RWPE2 (cell line): Measurements from ENCODE around the gene ZNF587.
A peak's percentile ranks its signal among the peaks of the same experiment; 100 is the strongest.
"Not testable (repeated sequence)": the region's sequence is repeated elsewhere in the genome, so short reads cannot be mapped to it uniquely, and the experiment has no call there.

Experiments
- ATAC-seq: fragments of 200-7000 bp; cut with Tn5 transposase; 3 replicates; pipeline ENCODE4 v1.9.1; 2021; ENCODE audit warnings: low read depth
- DNase-seq: peaks from one replicate; pipeline ENCODE4 v3.0.0-alpha.2; 2020; ENCODE audit warnings: low spot score
- H3K27ac ChIP-seq: fragments of 450-650 bp; 2 replicates; pipeline ENCODE4 v1.5.1; 2017; ENCODE audit warnings: mild to moderate bottlenecking; ENCODE audit not compliant: poor library complexity, severe bottlenecking
- H3K27me3 ChIP-seq: fragments of 250-450 bp; sonication (Bioruptor Pico); 2 replicates; pipeline ENCODE4 v1.5.1; 2021; ENCODE audit warnings: mild to moderate bottlenecking, moderate library complexity; ENCODE audit not compliant: insufficient read depth, poor library complexity, severe bottlenecking
- H3K36me3 ChIP-seq: fragments of 250-450 bp; sonication (Bioruptor Pico); 2 replicates; pipeline ENCODE4 v1.5.1; 2020; ENCODE audit warnings: low read depth, mild to moderate bottlenecking, moderate library complexity
- H3K4me1 ChIP-seq: fragments of 250-450 bp; sonication (Bioruptor Pico); 2 replicates; pipeline ENCODE4 v1.5.1; 2021; ENCODE audit warnings: mild to moderate bottlenecking, moderate library complexity; ENCODE audit not compliant: insufficient read depth, poor library complexity, severe bottlenecking
- H3K4me3 ChIP-seq: fragments of 250-450 bp; sonication (Bioruptor Pico); 2 replicates; pipeline ENCODE4 v1.5.1; 2021; ENCODE audit warnings: mild to moderate bottlenecking, moderate library complexity; ENCODE audit not compliant: severe bottlenecking
- H3K9me3 ChIP-seq: fragments of 250-450 bp; sonication (Bioruptor Pico); 2 replicates; pipeline ENCODE4 v1.5.1; 2021; ENCODE audit warnings: mild to moderate bottlenecking, moderate library complexity; ENCODE audit not compliant: severe bottlenecking
- TF ChIP-seq, protein P1 (sequence below): fragments of 450-650 bp; IDR thresholded peaks from one replicate; pipeline ENCODE4 v1.5.1; 2017; ENCODE audit warnings: mild to moderate bottlenecking, moderate library complexity; ENCODE audit not compliant: poor library complexity, severe bottlenecking

ZNF587 gene

DNA sequence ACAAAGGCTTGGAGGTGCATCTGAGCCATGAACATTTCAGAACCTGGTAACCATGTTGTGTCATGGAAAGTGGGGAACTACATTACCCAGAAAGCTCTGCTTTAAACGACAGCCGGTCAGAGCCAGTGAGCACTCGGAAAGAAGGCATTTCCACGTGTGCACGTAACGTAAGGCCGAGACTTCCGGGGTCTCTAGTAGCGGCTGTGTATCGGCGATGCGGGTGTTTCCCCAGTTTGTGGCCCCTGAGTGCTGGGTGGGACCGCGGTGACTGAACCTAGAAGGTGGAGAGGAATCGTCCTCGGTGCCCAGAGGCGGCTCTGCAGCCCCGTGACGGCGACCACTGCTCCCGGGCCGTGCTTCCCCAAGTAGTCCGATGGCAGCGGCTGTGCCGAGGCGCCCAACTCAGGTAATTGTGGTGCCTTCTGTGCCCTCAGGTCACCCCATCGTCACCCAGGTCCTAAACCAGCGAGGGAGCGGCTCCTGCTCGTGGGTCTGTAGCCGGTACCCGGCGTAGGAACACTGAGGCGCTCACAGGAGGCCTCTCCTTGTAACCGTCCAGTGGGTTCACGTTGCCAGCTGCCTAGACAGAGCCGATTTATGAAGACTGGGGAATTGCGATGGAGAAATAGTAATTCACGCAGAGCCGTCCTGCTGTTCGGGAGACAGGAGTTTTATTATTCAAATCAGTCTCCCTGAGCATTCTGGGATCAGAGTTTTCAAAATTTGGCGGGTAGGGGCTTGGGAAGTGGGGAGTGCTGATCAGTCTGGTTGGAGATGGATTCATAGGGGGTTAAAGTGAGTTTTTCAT, at the start of gene ZNF587:
ZNF587 (plus strand) TSS at position 194 of the 808 bp plus-strand sequence; CDS start at position 374, 180 bp downstream.
- DNase-seq = peak; percentile 72

DNA sequence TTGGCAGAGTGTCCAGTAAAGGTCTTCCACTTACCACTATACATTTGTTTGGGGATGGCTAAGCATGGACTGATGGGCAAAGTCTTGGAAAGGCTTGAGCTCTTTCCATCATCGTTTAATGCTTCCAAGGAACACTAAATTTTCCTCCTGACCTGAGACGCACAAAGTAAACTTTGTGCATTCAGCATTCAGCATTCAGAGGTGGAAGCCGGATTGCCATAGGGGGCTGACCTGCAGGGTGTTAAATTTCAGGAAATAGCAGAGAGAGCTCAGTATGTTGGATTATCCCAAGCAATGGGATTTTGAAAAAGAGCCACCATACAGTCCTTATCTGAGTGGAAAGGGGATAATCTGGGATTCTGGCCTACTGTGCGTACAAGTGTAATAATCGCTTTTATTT, 49.0 kb upstream of the ZNF587 start:
- Histone ChIP-seq H3K27me3 (no peaks in the 10 kb centered on the region), H3K9me3 (no peaks in the 10 kb centered on the region), H3K36me3 (peaks cover 7% of the 10 kb centered on the region; the same call in 1 of the 2 replicates), H3K4me3 (no peak overlapping the region), H3K27ac (peak overlapping the region; percentile 85), H3K4me1 (peaks cover 60% of the 10 kb centered on the region)
- TF ChIP-seq, protein P1, sequence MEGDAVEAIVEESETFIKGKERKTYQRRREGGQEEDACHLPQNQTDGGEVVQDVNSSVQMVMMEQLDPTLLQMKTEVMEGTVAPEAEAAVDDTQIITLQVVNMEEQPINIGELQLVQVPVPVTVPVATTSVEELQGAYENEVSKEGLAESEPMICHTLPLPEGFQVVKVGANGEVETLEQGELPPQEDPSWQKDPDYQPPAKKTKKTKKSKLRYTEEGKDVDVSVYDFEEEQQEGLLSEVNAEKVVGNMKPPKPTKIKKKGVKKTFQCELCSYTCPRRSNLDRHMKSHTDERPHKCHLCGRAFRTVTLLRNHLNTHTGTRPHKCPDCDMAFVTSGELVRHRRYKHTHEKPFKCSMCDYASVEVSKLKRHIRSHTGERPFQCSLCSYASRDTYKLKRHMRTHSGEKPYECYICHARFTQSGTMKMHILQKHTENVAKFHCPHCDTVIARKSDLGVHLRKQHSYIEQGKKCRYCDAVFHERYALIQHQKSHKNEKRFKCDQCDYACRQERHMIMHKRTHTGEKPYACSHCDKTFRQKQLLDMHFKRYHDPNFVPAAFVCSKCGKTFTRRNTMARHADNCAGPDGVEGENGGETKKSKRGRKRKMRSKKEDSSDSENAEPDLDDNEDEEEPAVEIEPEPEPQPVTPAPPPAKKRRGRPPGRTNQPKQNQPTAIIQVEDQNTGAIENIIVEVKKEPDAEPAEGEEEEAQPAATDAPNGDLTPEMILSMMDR = no peak
- no peak for ATAC-seq
- no peak for DNase-seq

More for the DNA sequence above, at the start of gene ZNF587:
- Histone ChIP-seq H3K27ac (peak within 1 kb of the TSS; percentile 76), H3K36me3 (peaks cover 34% of the 10 kb centered on the region), H3K4me3 (peak within 1 kb of the TSS; percentile 55)
- peak; percentile 98 for ATAC-seq
- H3K27me3 ChIP-seq, H3K4me1 ChIP-seq, H3K9me3 ChIP-seq: not testable (repeated sequence)

DNA sequence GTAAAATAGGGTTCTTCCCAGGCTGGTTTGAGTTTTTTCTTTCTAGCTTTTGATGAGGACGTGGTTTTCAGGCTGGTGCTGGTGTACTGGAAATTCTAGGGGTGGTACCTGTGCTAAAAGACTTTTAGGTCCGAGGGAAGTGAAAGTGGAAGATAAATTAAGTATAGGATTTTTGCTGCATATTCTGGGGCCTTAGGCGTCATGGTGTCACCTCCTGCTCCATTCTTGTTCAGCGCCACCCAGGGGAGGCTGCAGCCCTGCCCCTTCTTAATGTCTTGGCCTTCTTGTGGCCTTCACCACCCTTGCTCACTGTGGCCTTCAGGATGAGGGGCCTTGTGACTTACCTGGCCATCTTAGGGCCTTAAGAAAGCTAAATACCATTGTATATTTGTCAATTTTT, 47.4 kb upstream of the ZNF587 start:
- H3K4me3 ChIP-seq = no peak overlapping the region
- DNase-seq (no peak), ATAC-seq (no peak)
- TF ChIP-seq, protein P1 = no peak
- peaks cover 62% of the 10 kb centered on the region for H3K4me1 ChIP-seq
- no peaks in the 10 kb centered on the region for H3K27me3 ChIP-seq
- H3K27ac ChIP-seq = peak overlapping the region; percentile 85
- no peaks in the 10 kb centered on the region for H3K9me3 ChIP-seq
- H3K36me3 ChIP-seq = peaks cover 16% of the 10 kb centered on the region

DNA sequence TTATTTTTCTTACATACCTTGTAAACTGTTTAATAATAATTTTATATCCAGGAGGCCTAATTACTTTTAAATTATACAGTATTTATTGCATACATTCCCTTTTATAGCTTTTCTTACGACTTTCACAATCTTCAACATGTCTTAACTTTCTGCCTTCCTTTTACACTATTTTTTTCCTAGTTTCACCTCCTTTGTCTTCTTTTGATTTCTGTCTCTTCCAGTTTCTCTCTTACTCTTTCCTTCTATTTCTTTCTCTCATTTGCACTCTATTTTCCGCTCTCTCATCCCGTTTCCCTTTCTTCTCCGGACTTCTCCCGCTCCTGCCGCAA, 46.4 kb upstream of the ZNF587 start:
- H3K4me1 ChIP-seq = peaks cover 62% of the 10 kb centered on the region
- H3K27ac ChIP-seq = peak overlapping the region; percentile 85
- TF ChIP-seq, protein P1 = no peak
- H3K36me3 ChIP-seq = peaks cover 25% of the 10 kb centered on the region
- ATAC-seq = no peak; the same call in 1 of the 3 replicates
- H3K27me3 ChIP-seq = no peaks in the 10 kb centered on the region
- peak overlapping the region; percentile 36 for H3K4me3 ChIP-seq
- no peak for DNase-seq
- no peaks in the 10 kb centered on the region for H3K9me3 ChIP-seq

DNA sequence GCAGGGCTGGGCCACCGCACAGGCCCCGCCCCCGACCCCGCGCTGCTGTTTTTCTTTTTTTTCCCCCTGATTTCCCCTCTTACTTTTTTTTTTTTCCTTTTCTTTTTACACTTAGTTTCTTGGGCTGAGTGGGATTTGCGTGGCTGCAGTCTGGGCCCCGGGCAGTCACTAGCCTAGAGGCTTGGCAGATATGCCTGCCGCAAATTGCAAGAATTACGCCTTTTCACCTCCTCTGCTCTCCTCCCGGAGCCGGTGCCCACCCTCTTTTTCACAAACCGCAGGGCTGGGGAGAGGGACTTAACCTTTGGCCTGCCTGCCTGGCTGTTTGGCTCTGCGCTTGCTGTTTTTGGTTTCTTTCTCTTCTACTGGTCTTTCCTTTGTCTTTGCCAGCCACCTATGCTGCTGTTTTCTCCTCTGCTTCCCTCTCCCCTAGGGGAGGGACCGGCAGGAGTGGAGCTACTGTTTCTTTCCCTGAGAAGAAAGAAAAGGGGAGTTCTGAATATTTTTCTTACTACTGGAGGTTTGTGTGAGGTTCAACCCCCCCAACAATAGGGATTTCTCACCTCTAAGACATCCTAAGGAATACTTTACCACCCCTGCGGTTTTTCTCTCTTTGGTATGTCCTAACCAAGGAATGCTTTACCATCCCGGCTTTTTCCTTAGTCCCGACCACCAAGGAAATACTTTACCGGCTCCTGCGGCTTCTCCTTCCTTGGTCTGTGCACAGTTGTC, 45.9 kb upstream of the ZNF587 start:
- no peaks in the 10 kb centered on the region for H3K27me3 ChIP-seq
- H3K36me3 ChIP-seq = peaks cover 28% of the 10 kb centered on the region
- peak overlapping the region; percentile 85 for H3K27ac ChIP-seq
- TF ChIP-seq, protein P1 = no peak
- H3K4me3 ChIP-seq = peak overlapping the region; percentile 36
- peak; percentile 58 for ATAC-seq
- H3K4me1 ChIP-seq = peaks cover 58% of the 10 kb centered on the region
- H3K9me3 ChIP-seq = no peaks in the 10 kb centered on the region
- no peak for DNase-seq
